ENCODE measurements around the gene LIMS1.

Gene LIMS1

GRCh38 chr2:108628936-108629335 lies 94.7 kb downstream of the LIMS1 start:
- no peak overlapping the region for H3K27ac ChIP-seq (ENCODE audit: low read depth, low read length)
- no peaks in the 10 kb centered on the region for H3K36me3 ChIP-seq (ENCODE audit: control insufficient read depth in 5 of 5, insufficient read depth in 5 of 5, low read length in 5 of 5)
- peaks cover 1 to 26% (median 18%) of the 10 kb centered on the region in 5 donors for H3K4me1 ChIP-seq (ENCODE audit: control insufficient read depth in 5 of 5, insufficient read depth in 5 of 5, low read length in 5 of 5)
- no peak overlapping the region for H3K9ac ChIP-seq (ENCODE audit: low read length in 5 of 5)
- no peaks in the 10 kb centered on the region for H3K27me3 ChIP-seq (ENCODE audit: control insufficient read depth in 5 of 5, insufficient read depth in 4 of 5, low read length in 5 of 5)
- H3K9me3 ChIP-seq (ENCODE audit: control insufficient read depth in 5 of 5, low read length in 5 of 5): no peaks in the 10 kb centered on the region
- no peak overlapping the region for H3K4me3 ChIP-seq (ENCODE audit: low read depth in 1 of 5, low read length in 5 of 5)

- Histone ChIP-seq H3K4me3 (ENCODE audit: low read depth in 1 of 5, low read length in 5 of 5) (no peak overlapping the region), H3K9me3 (ENCODE audit: control insufficient read depth in 5 of 5, low read length in 5 of 5) (no peaks in the 10 kb centered on the region), H3K4me1 (ENCODE audit: control insufficient read depth in 5 of 5, insufficient read depth in 5 of 5, low read length in 5 of 5) (peaks cover 3 to 30% (median 23%) of the 10 kb centered on the region in 5 donors), H3K27me3 (ENCODE audit: control insufficient read depth in 5 of 5, insufficient read depth in 4 of 5, low read length in 5 of 5) (no peaks in the 10 kb centered on the region), H3K27ac (ENCODE audit: low read depth, low read length) (peak overlapping the region; percentile 6), H3K9ac (ENCODE audit: low read length in 5 of 5) (no peak overlapping the region), H3K36me3 (ENCODE audit: control insufficient read depth in 5 of 5, insufficient read depth in 5 of 5, low read length in 5 of 5) (no peaks in the 10 kb centered on the region)
These were observed 95.1 kb downstream of the LIMS1 start for GRCh38 chr2:108629417-108629816.

GRCh38 chr2:108630567-108631405 lies 96.5 kb downstream of the LIMS1 start:
- H3K27ac ChIP-seq (ENCODE audit: low read depth, low read length): no peak overlapping the region
- no peaks in the 10 kb centered on the region for H3K27me3 ChIP-seq (ENCODE audit: control insufficient read depth in 5 of 5, insufficient read depth in 4 of 5, low read length in 5 of 5)
- no peak overlapping the region for H3K4me3 ChIP-seq (ENCODE audit: low read depth in 1 of 5, low read length in 5 of 5)
- no peaks in the 10 kb centered on the region for H3K9me3 ChIP-seq (ENCODE audit: control insufficient read depth in 5 of 5, low read length in 5 of 5)
- H3K9ac ChIP-seq (ENCODE audit: low read length in 5 of 5): no peak overlapping the region
- peaks cover 3 to 40% (median 26%) of the 10 kb centered on the region in 5 donors for H3K4me1 ChIP-seq (ENCODE audit: control insufficient read depth in 5 of 5, insufficient read depth in 5 of 5, low read length in 5 of 5)
- no peaks in the 10 kb centered on the region for H3K36me3 ChIP-seq (ENCODE audit: control insufficient read depth in 5 of 5, insufficient read depth in 5 of 5, low read length in 5 of 5)

- Histone ChIP-seq H3K9ac (ENCODE audit: low read length in 5 of 5) (no peak overlapping the region), H3K27ac (ENCODE audit: low read depth, low read length) (no peak overlapping the region), H3K4me3 (ENCODE audit: low read depth in 1 of 5, low read length in 5 of 5) (no peak overlapping the region), H3K27me3 (ENCODE audit: control insufficient read depth in 5 of 5, insufficient read depth in 4 of 5, low read length in 5 of 5) (no peaks in the 10 kb centered on the region), H3K36me3 (ENCODE audit: control insufficient read depth in 5 of 5, insufficient read depth in 5 of 5, low read length in 5 of 5) (no peaks in the 10 kb centered on the region), H3K9me3 (ENCODE audit: control insufficient read depth in 5 of 5, low read length in 5 of 5) (peaks cover 0 to 2% (median 0%) of the 10 kb centered on the region in 5 donors), H3K4me1 (ENCODE audit: control insufficient read depth in 5 of 5, insufficient read depth in 5 of 5, low read length in 5 of 5) (peaks cover 10 to 57% (median 43%) of the 10 kb centered on the region in 5 donors)
These were observed 98.3 kb downstream of the LIMS1 start for GRCh38 chr2:108632332-108633160.

GRCh38 chr2:108633409-108633808 lies 99.1 kb downstream of the LIMS1 start:
- no peak overlapping the region for H3K27ac ChIP-seq (ENCODE audit: low read depth, low read length)
- H3K4me1 ChIP-seq (ENCODE audit: control insufficient read depth in 5 of 5, insufficient read depth in 5 of 5, low read length in 5 of 5): peaks cover 10 to 56% (median 45%) of the 10 kb centered on the region in 5 donors
- H3K36me3 ChIP-seq (ENCODE audit: control insufficient read depth in 5 of 5, insufficient read depth in 5 of 5, low read length in 5 of 5): no peaks in the 10 kb centered on the region
- H3K4me3 ChIP-seq (ENCODE audit: low read depth in 1 of 5, low read length in 5 of 5): no peak overlapping the region
- H3K9me3 ChIP-seq (ENCODE audit: control insufficient read depth in 5 of 5, low read length in 5 of 5): peaks cover 0 to 2% (median 0%) of the 10 kb centered on the region in 5 donors
- no peak overlapping the region for H3K9ac ChIP-seq (ENCODE audit: low read length in 5 of 5)
- no peaks in the 10 kb centered on the region for H3K27me3 ChIP-seq (ENCODE audit: control insufficient read depth in 5 of 5, insufficient read depth in 4 of 5, low read length in 5 of 5)

GRCh38 chr2:108634011-108634410 lies 99.7 kb downstream of the LIMS1 start:
- H3K4me3 ChIP-seq (ENCODE audit: low read depth in 1 of 5, low read length in 5 of 5): no peak overlapping the region
- no peaks in the 10 kb centered on the region for H3K36me3 ChIP-seq (ENCODE audit: control insufficient read depth in 5 of 5, insufficient read depth in 5 of 5, low read length in 5 of 5)
- no peaks in the 10 kb centered on the region for H3K27me3 ChIP-seq (ENCODE audit: control insufficient read depth in 5 of 5, insufficient read depth in 4 of 5, low read length in 5 of 5)
- H3K9ac ChIP-seq (ENCODE audit: low read length in 5 of 5): no peak overlapping the region
- peaks cover 10 to 56% (median 45%) of the 10 kb centered on the region in 5 donors for H3K4me1 ChIP-seq (ENCODE audit: control insufficient read depth in 5 of 5, insufficient read depth in 5 of 5, low read length in 5 of 5)
- H3K27ac ChIP-seq (ENCODE audit: low read depth, low read length): no peak overlapping the region
- peaks cover 0 to 2% (median 0%) of the 10 kb centered on the region in 5 donors for H3K9me3 ChIP-seq (ENCODE audit: control insufficient read depth in 5 of 5, low read length in 5 of 5)

- no peak overlapping the region for H3K9ac ChIP-seq (ENCODE audit: low read length in 5 of 5)
- no peaks in the 10 kb centered on the region for H3K27me3 ChIP-seq (ENCODE audit: control insufficient read depth in 5 of 5, insufficient read depth in 4 of 5, low read length in 5 of 5)
- H3K36me3 ChIP-seq (ENCODE audit: control insufficient read depth in 5 of 5, insufficient read depth in 5 of 5, low read length in 5 of 5): no peaks in the 10 kb centered on the region
- no peak overlapping the region for H3K27ac ChIP-seq (ENCODE audit: low read depth, low read length)
- no peak overlapping the region for H3K4me3 ChIP-seq (ENCODE audit: low read depth in 1 of 5, low read length in 5 of 5)
- peaks cover 10 to 57% (median 45%) of the 10 kb centered on the region in 5 donors for H3K4me1 ChIP-seq (ENCODE audit: control insufficient read depth in 5 of 5, insufficient read depth in 5 of 5, low read length in 5 of 5)
- peaks cover 0 to 2% (median 0%) of the 10 kb centered on the region in 5 donors for H3K9me3 ChIP-seq (ENCODE audit: control insufficient read depth in 5 of 5, low read length in 5 of 5)
These were observed 100.4 kb downstream of the LIMS1 start for GRCh38 chr2:108634576-108635160.

GRCh38 chr2:108635630-108636354 lies 101.5 kb downstream of the LIMS1 start:
- Histone ChIP-seq H3K4me3 (ENCODE audit: low read depth in 1 of 5, low read length in 5 of 5) (no peak overlapping the region), H3K27ac (ENCODE audit: low read depth, low read length) (peak overlapping the region; percentile 77), H3K27me3 (ENCODE audit: control insufficient read depth in 5 of 5, insufficient read depth in 4 of 5, low read length in 5 of 5) (no peaks in the 10 kb centered on the region), H3K9ac (ENCODE audit: low read length in 5 of 5) (no peak overlapping the region), H3K9me3 (ENCODE audit: control insufficient read depth in 5 of 5, low read length in 5 of 5) (peaks cover 0 to 2% (median 0%) of the 10 kb centered on the region in 5 donors), H3K4me1 (ENCODE audit: control insufficient read depth in 5 of 5, insufficient read depth in 5 of 5, low read length in 5 of 5) (peaks cover 14 to 67% (median 53%) of the 10 kb centered on the region in 5 donors), H3K36me3 (ENCODE audit: control insufficient read depth in 5 of 5, insufficient read depth in 5 of 5, low read length in 5 of 5) (no peaks in the 10 kb centered on the region)

GRCh38 chr2:108637304-108637669 lies 103.0 kb downstream of the LIMS1 start:
- Histone ChIP-seq H3K27me3 (ENCODE audit: control insufficient read depth in 5 of 5, insufficient read depth in 4 of 5, low read length in 5 of 5) (no peaks in the 10 kb centered on the region), H3K9ac (ENCODE audit: low read length in 5 of 5) (peak overlapping the region in 4 of 5 donors; percentile 22 to 85 (median 25)), H3K4me1 (ENCODE audit: control insufficient read depth in 5 of 5, insufficient read depth in 5 of 5, low read length in 5 of 5) (peaks cover 14 to 75% (median 56%) of the 10 kb centered on the region in 5 donors), H3K27ac (ENCODE audit: low read depth, low read length) (peak overlapping the region; percentile 77), H3K4me3 (ENCODE audit: low read depth in 1 of 5, low read length in 5 of 5) (no peak overlapping the region), H3K36me3 (ENCODE audit: control insufficient read depth in 5 of 5, insufficient read depth in 5 of 5, low read length in 5 of 5) (no peaks in the 10 kb centered on the region), H3K9me3 (ENCODE audit: control insufficient read depth in 5 of 5, low read length in 5 of 5) (peaks cover 0 to 2% (median 0%) of the 10 kb centered on the region in 5 donors)

All from subcutaneous abdominal adipose tissue (tissue), 5 donors.